Measurements from ENCODE around the gene GALNT10. TPM values are rescaled to one million over a fixed set of nuclear protein-coding genes. Genes with fewer than 3 reads are reported as not detected.

Gene GALNT10
- total RNA-seq, 1 experiment from 2014 or later, result 23.4 TPM

- H3K4me3 ChIP-seq (ENCODE audit: low read depth, low read length), result no peak overlapping the region
- H3K27me3 Mint-ChIP-seq (ENCODE audit: insufficient read depth, unreplicated experiment), result no peaks in the 10 kb centered on the region
- H3K36me3 ChIP-seq (ENCODE audit: control insufficient read depth, insufficient read depth, low read length), result no peaks in the 10 kb centered on the region
- BruUV-seq (replicated peaks), result no TSS peak
- no peaks in the 10 kb centered on the region for H3K9me3 ChIP-seq
- no peak for DNase-seq
- peaks cover 11% of the 10 kb centered on the region for H3K4me1 Mint-ChIP-seq (ENCODE audit: low read depth, unreplicated experiment)
- no peak for TF ChIP-seq CTCF (IDR thresholded peaks at IDR 0.05; ENCODE audit: insufficient read depth in 1 of 2, low read depth in 1 of 2, low read length in 1 of 2, severe bottlenecking in 1 of 2, unreplicated experiment in 1 of 2)
- H3K4me3 Mint-ChIP-seq (ENCODE audit: unreplicated experiment), result no peak overlapping the region
- H3K9me3 Mint-ChIP-seq (ENCODE audit: unreplicated experiment), result no peaks in the 10 kb centered on the region
- POLR2A ChIA-PET, result no interaction called here
- H3K27ac Mint-ChIP-seq (ENCODE audit: unreplicated experiment), result no peak overlapping the region
- H3K4me1 ChIP-seq, result peaks cover 8% of the 10 kb centered on the region
- H3K36me3 Mint-ChIP-seq (ENCODE audit: insufficient read depth, unreplicated experiment), result no peaks in the 10 kb centered on the region
- CTCF ChIA-PET, result interaction anchor here (1.1 to 2.5 kb wide), 3 partner anchors 17 to 54 kb away, joined by 3 to 6 read pairs (median 4); no protein-coding TSS in a partner anchor
- H3K27me3 ChIP-seq (replicated peaks; ENCODE audit: control insufficient read depth, insufficient read depth, low read length), result no peaks in the 10 kb centered on the region; the same call in 1 of the 2 replicates
- intact Hi-C loops (cut with micrococcal nuclease; ENCODE audit: unreplicated experiment), result loop anchor here (1.0 to 2.0 kb wide), 5 partner anchors 55 to 394 kb away; no protein-coding TSS in a partner anchor
Measured at GRCh38 chr5:154466671-154467070, 276.1 kb downstream of the GALNT10 start.

GRCh38 chr5:154467655-154468354 lies 277.3 kb downstream of the GALNT10 start:
- DNase-seq, result peak; percentile 74 to 87
- H3K27ac Mint-ChIP-seq (ENCODE audit: unreplicated experiment), result no peak overlapping the region
- no peaks in the 10 kb centered on the region for H3K9me3 ChIP-seq
- BruUV-seq (replicated peaks), result no TSS peak
- peaks cover 11% of the 10 kb centered on the region for H3K4me1 Mint-ChIP-seq (ENCODE audit: low read depth, unreplicated experiment)
- no peaks in the 10 kb centered on the region for H3K9me3 Mint-ChIP-seq (ENCODE audit: unreplicated experiment)
- intact Hi-C loops (cut with micrococcal nuclease; ENCODE audit: unreplicated experiment), result loop anchor here (1.0 to 2.0 kb wide), 5 partner anchors 53 to 395 kb away; no protein-coding TSS in a partner anchor
- H3K36me3 Mint-ChIP-seq (ENCODE audit: insufficient read depth, unreplicated experiment), result no peaks in the 10 kb centered on the region
- H3K27me3 Mint-ChIP-seq (ENCODE audit: insufficient read depth, unreplicated experiment), result no peaks in the 10 kb centered on the region
- H3K4me3 Mint-ChIP-seq (ENCODE audit: unreplicated experiment), result no peak overlapping the region
- H3K27me3 ChIP-seq (replicated peaks; ENCODE audit: control insufficient read depth, insufficient read depth, low read length), result no peaks in the 10 kb centered on the region; the same call in 1 of the 2 replicates
- H3K4me1 ChIP-seq, result peaks cover 8% of the 10 kb centered on the region
- peak; percentile 93 to 94 for TF ChIP-seq CTCF (IDR thresholded peaks at IDR 0.05; ENCODE audit: insufficient read depth in 1 of 2, low read depth in 1 of 2, low read length in 1 of 2, severe bottlenecking in 1 of 2, unreplicated experiment in 1 of 2)
- no peaks in the 10 kb centered on the region for H3K36me3 ChIP-seq (ENCODE audit: control insufficient read depth, insufficient read depth, low read length)
- CTCF ChIA-PET, result interaction anchor here (0.6 to 2.5 kb wide), 6 partner anchors 46 to 315 kb away, joined by 3 to 6 read pairs (median 3); no protein-coding TSS in a partner anchor
- no peak overlapping the region for H3K4me3 ChIP-seq (ENCODE audit: low read depth, low read length)
- POLR2A ChIA-PET, result no interaction called here

GRCh38 chr5:154470137-154470536 lies 279.6 kb downstream of the GALNT10 start:
- intact Hi-C loops (cut with micrococcal nuclease; ENCODE audit: unreplicated experiment), result no loop called here
- DNase-seq, result no peak
- Mint-ChIP-seq H3K27ac (ENCODE audit: unreplicated experiment) (no peak overlapping the region), H3K27me3 (ENCODE audit: insufficient read depth, unreplicated experiment) (peaks cover 5% of the 10 kb centered on the region), H3K36me3 (ENCODE audit: insufficient read depth, unreplicated experiment) (peaks cover 11% of the 10 kb centered on the region), H3K4me3 (ENCODE audit: unreplicated experiment) (no peak overlapping the region), H3K9me3 (ENCODE audit: unreplicated experiment) (no peaks in the 10 kb centered on the region), H3K4me1 (ENCODE audit: low read depth, unreplicated experiment) (peaks cover 11% of the 10 kb centered on the region)
- ChIA-PET CTCF (interaction anchor here (0.7 kb wide), 1 partner anchor 233 kb away, joined by 6 read pairs; no protein-coding TSS in a partner anchor), POLR2A (no interaction called here)
- no peak for TF ChIP-seq CTCF (IDR thresholded peaks at IDR 0.05; ENCODE audit: insufficient read depth in 1 of 2, low read depth in 1 of 2, low read length in 1 of 2, severe bottlenecking in 1 of 2, unreplicated experiment in 1 of 2)
- BruUV-seq (replicated peaks), result no TSS peak
- Histone ChIP-seq H3K4me1 (peaks cover 8% of the 10 kb centered on the region), H3K4me3 (ENCODE audit: low read depth, low read length) (no peak overlapping the region), H3K36me3 (ENCODE audit: control insufficient read depth, insufficient read depth, low read length) (no peaks in the 10 kb centered on the region), H3K9me3 (no peaks in the 10 kb centered on the region), H3K27me3 (replicated peaks; ENCODE audit: control insufficient read depth, insufficient read depth, low read length) (no peaks in the 10 kb centered on the region; the same call in 1 of the 2 replicates)

Small RNAs within 50 kb of the gene (microRNA-seq; reads per million reads assigned to microRNA genes)
- 5.9 reads per million, percentile 37 among the genes with 10 or more reads in this experiment for gene MIR1294

Other genes starting within 250 kb of the GALNT10 start
- 15.6 and 16.0 TPM in 2 replicates for gene FAM114A2, start 151.8 kb upstream of the GALNT10 start, total RNA-seq (2022)
- gene MFAP3, start 151.8 kb upstream of the GALNT10 start, total RNA-seq (2022), result 21.9 and 24.1 TPM in 2 replicates